ENCODE results near the gene CNPY4. TPM values are rescaled to one million over a fixed set of nuclear protein-coding genes. Genes with fewer than 3 reads are reported as not detected.

Gene CNPY4
- polyA plus RNA-seq, 3 donors: 6.2 to 6.8 (median 6.2) TPM

GRCh38 chr7:100081535-100082102 is 37.8 kb upstream of the CNPY4 start, which contains the start of gene ZNF3:
Gene ZNF3, minus strand, starts transcription at chr7:100081723. Its CDS starts 4,366 bp downstream, at chr7:100077357.
- Histone ChIP-seq H2AFZ (ENCODE audit: insufficient read depth, low read depth, low read length, poor library complexity, severe bottlenecking) (peak within 1 kb of the TSS; percentile 81), H3K4me2 (replicated peaks; ENCODE audit: extremely low read depth, low read length, poor library complexity, severe bottlenecking) (peak within 1 kb of the TSS; percentile 94), H3K4me3 (replicated peaks in 1 of 3; ENCODE audit: low read depth in 2 of 3, low read length in 3 of 3) (peak within 1 kb of the TSS; percentile 44 to 94 (median 81)), H3K9me3 (replicated peaks in 1 of 2; ENCODE audit: control insufficient read depth in 1 of 2, insufficient read depth in 1 of 2, low read length in 2 of 2) (no peaks in the 10 kb centered on the region), H3K4me1 (ENCODE audit: control insufficient read depth in 1 of 2, insufficient read depth in 2 of 2, low read length in 2 of 2) (peaks cover 36 to 40% of the 10 kb centered on the region in 2 donors), H3K27me3 (ENCODE audit: control insufficient read depth in 2 of 2, insufficient read depth in 2 of 2, low read length in 2 of 2) (no peaks in the 10 kb centered on the region), H3K79me2 (ENCODE audit: insufficient read depth, low read length) (peaks cover 44% of the 10 kb centered on the region), H3K36me3 (replicated peaks in 1 of 2; ENCODE audit: control insufficient read depth in 1 of 2, insufficient read depth in 2 of 2, low read length in 2 of 2) (peaks cover 11 to 29% of the 10 kb centered on the region in 2 donors), H3K9ac (ENCODE audit: insufficient read depth, low read length, poor library complexity, severe bottlenecking) (peak within 1 kb of the TSS; percentile 86), H3K27ac (ENCODE audit: low read depth in 1 of 2, low read length in 2 of 2) (peak within 1 kb of the TSS; percentile 69 to 86), H4K20me1 (ENCODE audit: insufficient read depth, low read length) (peaks cover 17% of the 10 kb centered on the region)
- Mint-ChIP-seq H3K36me3 (peaks cover 12 to 27% of the 10 kb centered on the region in 2 donors), H3K27me3 (ENCODE audit: low read depth in 3 of 3) (peaks cover 8 to 15% (median 13%) of the 10 kb centered on the region in 3 donors), H3K27ac (peak within 1 kb of the TSS; percentile 89 to 96 (median 93)), H3K4me3 (peak within 1 kb of the TSS; percentile 82 to 92), H3K4me1 (peaks cover 37% of the 10 kb centered on the region), H3K9me3 (peaks cover 0 to 5% (median 0%) of the 10 kb centered on the region in 7 donors)
- DNase-seq: peak; percentile 98 to 99 (median 99)
- under 1% methylated on average over 41 of the region's 55 CpGs for WGBS (ENCODE audit: insufficient coverage)
- intact Hi-C loops (cut with micrococcal nuclease): loop anchor here (10.0 kb wide), 1 partner anchor 67 kb away; the partner anchor contains the start of gene ZKSCAN1 (in 2 of the 2)
- peak; percentile 95 for TF ChIP-seq CTCF (IDR thresholded peaks at IDR 0.05)

GRCh38 chr7:100082978-100083377 is 36.5 kb upstream of the CNPY4 start:
- DNase-seq: no peak
- no peak overlapping the region for H3K9ac ChIP-seq (ENCODE audit: insufficient read depth, low read length, poor library complexity, severe bottlenecking)
- Mint-ChIP-seq H3K9me3 (peaks cover 0 to 5% (median 0%) of the 10 kb centered on the region in 7 donors), H3K4me3 (peak overlapping the region; percentile 76 to 82), H3K27ac (peak overlapping the region; percentile 84 to 96 (median 93)), H3K27me3 (ENCODE audit: low read depth in 3 of 3) (peaks cover 8 to 15% (median 13%) of the 10 kb centered on the region in 3 donors), H3K4me1 (peaks cover 37% of the 10 kb centered on the region), H3K36me3 (peaks cover 5 to 18% of the 10 kb centered on the region in 2 donors)
- H3K4me1 ChIP-seq (ENCODE audit: control insufficient read depth in 1 of 2, insufficient read depth in 2 of 2, low read length in 2 of 2): peaks cover 36 to 42% of the 10 kb centered on the region in 2 donors
- no peak overlapping the region for H2AFZ ChIP-seq (ENCODE audit: insufficient read depth, low read depth, low read length, poor library complexity, severe bottlenecking)
- WGBS (ENCODE audit: insufficient coverage): no CpG with 5 or more reads among the region's 4 CpGs
- H3K4me2 ChIP-seq (replicated peaks; ENCODE audit: extremely low read depth, low read length, poor library complexity, severe bottlenecking): peak overlapping the region; percentile 65
- TF ChIP-seq CTCF (IDR thresholded peaks at IDR 0.05): no peak
- no peaks in the 10 kb centered on the region for H3K9me3 ChIP-seq (replicated peaks in 1 of 2; ENCODE audit: control insufficient read depth in 1 of 2, insufficient read depth in 1 of 2, low read length in 2 of 2)
- peak overlapping the region in 1 of 3 experiments; percentile 94 for H3K4me3 ChIP-seq (replicated peaks in 1 of 3; ENCODE audit: low read depth in 2 of 3, low read length in 3 of 3)
- H3K36me3 ChIP-seq (replicated peaks in 1 of 2; ENCODE audit: control insufficient read depth in 1 of 2, insufficient read depth in 2 of 2, low read length in 2 of 2): peaks cover 3 to 16% of the 10 kb centered on the region in 2 donors
- H4K20me1 ChIP-seq (ENCODE audit: insufficient read depth, low read length): peaks cover 17% of the 10 kb centered on the region
- no peaks in the 10 kb centered on the region for H3K27me3 ChIP-seq (ENCODE audit: control insufficient read depth in 2 of 2, insufficient read depth in 2 of 2, low read length in 2 of 2)
- H3K79me2 ChIP-seq (ENCODE audit: insufficient read depth, low read length): peaks cover 35% of the 10 kb centered on the region
- intact Hi-C loops (cut with micrococcal nuclease): loop anchor here (10.0 kb wide), 1 partner anchor 68 kb away; the partner anchor contains the start of gene ZKSCAN1 (in 2 of the 2)
- H3K27ac ChIP-seq (ENCODE audit: low read depth in 1 of 2, low read length in 2 of 2): peak overlapping the region in 1 of 2 donors; percentile 76
